Natural killer cell treated with Interleukin-12 subunit alpha and Interleukin-12 subunit beta and Interleukin-15 and Interleukin-18, amount 100 ng/mL, for 72 hours (primary cell): ENCODE results near the gene TNPO3. TPM values are rescaled to one million over a fixed set of nuclear protein-coding genes. Genes with fewer than 3 reads are reported as not detected.

Experiments used
- ATAC-seq, 2 donors: fragments of 150-1000 bp; cut with Tn5 transposase in 1 of 2; sonication (Bioruptor Pico), chemical (Tn5 transposase) in 1 of 2; 2 replicates each; pipeline ENCODE4 v1.10.0; 2021
- DNase-seq: peaks from one replicate; pipeline ENCODE4 v3.0.0; 2022; ENCODE audit warnings: low spot score
- H3K27ac Mint-ChIP-seq, 2 donors: 1 replicate in 1 of 2; 2 replicates in 1 of 2; pipeline ENCODE4 v1.8.0; 2022; ENCODE audit warnings: mixed read lengths in 2 of 2, mild to moderate bottlenecking in 1 of 2, moderate library complexity in 1 of 2
- H3K27me3 Mint-ChIP-seq, 2 donors: 1 replicate in 1 of 2; 2 replicates in 1 of 2; pipeline ENCODE4 v1.8.0; 2022; ENCODE audit warnings: mixed read lengths in 2 of 2
- H3K36me3 Mint-ChIP-seq: one replicate; pipeline ENCODE4 v1.8.0; 2022; ENCODE audit warnings: mixed read lengths
- H3K4me1 Mint-ChIP-seq, 2 donors: 1 replicate in 1 of 2; 2 replicates in 1 of 2; pipeline ENCODE4 v1.8.0; 2022; ENCODE audit warnings: low read depth in 2 of 2, mixed read lengths in 2 of 2, mild to moderate bottlenecking in 1 of 2
- H3K4me3 Mint-ChIP-seq: one replicate; pipeline ENCODE4 v1.8.0; 2022; ENCODE audit warnings: mixed read lengths
- H3K9me3 Mint-ChIP-seq: 2 replicates; pipeline ENCODE4 v1.8.0; 2022; ENCODE audit warnings: mixed read lengths
- total RNA-seq, 2 donors: library from RNA; stranded (reverse); gene quantifications; one replicate each; pipeline ENCODE4 v1.2.3, GENCODE V29; 2022

Gene TNPO3
- total RNA-seq, 2 donors from 2014 or later: 70.8 to 71.2 TPM

DNA sequence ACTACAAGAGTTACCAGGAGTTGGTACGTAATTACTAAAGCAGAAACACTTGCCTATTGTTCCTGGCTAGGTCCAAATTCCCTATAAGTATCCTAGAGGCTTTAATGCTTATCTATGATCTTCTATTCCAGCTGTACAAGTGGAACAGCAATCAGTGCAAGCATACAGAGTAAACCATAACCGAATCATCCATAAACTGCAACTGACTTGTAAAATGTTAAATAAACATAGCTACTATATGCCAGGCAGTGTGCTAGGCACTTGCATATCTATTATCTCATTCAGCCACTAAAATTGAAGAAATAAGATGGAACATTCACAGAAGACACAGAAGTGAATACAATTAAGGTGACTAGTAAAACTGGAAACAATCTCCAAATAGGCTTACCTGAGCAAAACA lies 61.5 kb downstream of the TNPO3 start:
- no peak overlapping the region for H3K27ac Mint-ChIP-seq
- no peak for ATAC-seq
- H3K4me1 Mint-ChIP-seq: peaks cover 0 to 2% of the 10 kb centered on the region in 2 donors
- H3K4me3 Mint-ChIP-seq: no peak overlapping the region
- peaks cover 4% of the 10 kb centered on the region for H3K36me3 Mint-ChIP-seq
- no peaks in the 10 kb centered on the region for H3K27me3 Mint-ChIP-seq
- no peak for DNase-seq
- H3K9me3 Mint-ChIP-seq: no peaks in the 10 kb centered on the region

DNA sequence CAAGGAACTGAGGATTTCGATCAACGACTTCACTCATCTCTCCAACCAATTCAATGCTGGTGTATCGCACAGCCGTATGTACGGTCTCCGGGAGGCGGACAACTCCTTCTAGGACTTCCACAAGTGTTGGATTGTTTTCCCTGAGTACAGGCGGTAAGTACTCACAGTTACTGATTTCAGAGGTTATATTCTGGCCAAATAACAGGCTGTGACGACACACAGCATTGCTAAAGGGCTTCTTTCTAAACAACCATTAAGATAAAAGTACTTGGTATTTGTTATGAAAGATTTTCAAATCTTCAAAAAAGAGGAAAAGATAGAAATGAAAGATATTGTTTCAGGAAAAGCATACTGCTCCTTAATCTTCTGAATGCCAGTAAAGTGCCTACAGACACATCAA lies 65.0 kb downstream of the TNPO3 start:
- no peak for ATAC-seq
- Mint-ChIP-seq H3K4me1 (peaks cover 0 to 2% of the 10 kb centered on the region in 2 donors), H3K4me3 (no peak overlapping the region), H3K9me3 (no peaks in the 10 kb centered on the region), H3K36me3 (peaks cover 10% of the 10 kb centered on the region), H3K27ac (no peak overlapping the region), H3K27me3 (no peaks in the 10 kb centered on the region)
- no peak for DNase-seq

DNA sequence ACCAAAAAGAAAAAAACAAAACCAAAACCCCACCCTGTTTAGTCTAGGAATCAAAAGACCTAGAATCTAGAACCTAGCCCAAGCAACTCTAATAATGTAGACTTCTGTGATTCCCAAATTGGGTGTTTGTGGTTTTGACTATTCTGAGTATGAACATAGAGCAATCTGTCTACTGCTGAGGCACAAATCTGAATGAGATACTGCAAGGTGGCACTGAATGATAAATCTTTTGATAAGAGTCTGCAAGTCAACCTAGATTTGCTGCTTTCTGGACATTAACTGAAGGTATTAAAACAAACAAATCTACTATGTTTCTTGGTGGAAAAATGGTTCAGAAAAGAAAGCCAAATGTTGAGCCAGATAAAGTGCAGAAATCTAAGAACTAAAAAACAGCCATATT lies 66.5 kb downstream of the TNPO3 start:
- ATAC-seq: no peak
- no peak overlapping the region for H3K4me3 Mint-ChIP-seq
- no peak for DNase-seq
- H3K27ac Mint-ChIP-seq: no peak overlapping the region
- no peaks in the 10 kb centered on the region for H3K9me3 Mint-ChIP-seq
- peaks cover 14% of the 10 kb centered on the region for H3K36me3 Mint-ChIP-seq
- no peaks in the 10 kb centered on the region for H3K4me1 Mint-ChIP-seq
- H3K27me3 Mint-ChIP-seq: no peaks in the 10 kb centered on the region

DNA sequence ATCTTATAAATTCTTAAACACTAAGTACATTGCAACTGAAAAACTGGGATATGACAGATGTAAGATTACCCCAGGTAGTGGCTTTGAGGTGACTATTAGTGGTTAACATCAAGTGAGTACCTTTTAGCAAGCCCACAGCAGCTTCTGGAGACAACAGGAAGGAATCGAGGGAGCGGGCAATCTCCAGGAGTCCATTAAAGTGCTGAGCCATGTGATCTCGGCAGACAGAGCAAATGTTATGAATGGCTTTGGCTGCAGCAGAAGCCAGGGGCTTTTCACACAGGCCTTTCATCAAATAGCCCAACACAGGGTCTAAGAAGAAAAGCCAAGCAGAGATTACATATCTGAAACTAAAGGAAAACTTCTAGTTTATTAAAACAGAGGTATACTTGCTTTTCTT lies 68.3 kb downstream of the TNPO3 start:
- Mint-ChIP-seq H3K4me3 (no peak overlapping the region), H3K36me3 (peaks cover 14% of the 10 kb centered on the region), H3K4me1 (no peaks in the 10 kb centered on the region), H3K27ac (no peak overlapping the region), H3K27me3 (no peaks in the 10 kb centered on the region), H3K9me3 (no peaks in the 10 kb centered on the region)
- no peak for DNase-seq
- no peak for ATAC-seq

DNA sequence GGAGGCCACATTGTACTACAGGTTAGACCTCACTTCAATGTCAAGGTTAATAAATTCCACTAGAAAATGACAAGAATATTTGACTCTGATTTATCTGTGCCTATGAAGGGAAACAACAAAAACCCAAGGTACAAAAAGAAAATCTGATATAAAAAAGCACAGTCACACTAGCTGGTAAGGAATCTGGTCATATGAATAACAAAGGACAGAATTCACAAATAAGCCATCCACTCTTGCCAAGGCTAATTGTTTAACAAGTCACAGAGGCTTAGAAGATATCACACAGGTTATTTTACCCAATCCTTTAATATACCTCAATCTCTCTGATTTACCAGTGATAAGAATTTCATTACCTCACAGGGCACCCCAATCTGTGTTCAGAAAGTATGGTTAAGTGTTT lies 69.3 kb downstream of the TNPO3 start:
- H3K36me3 Mint-ChIP-seq: peaks cover 11% of the 10 kb centered on the region

DNA sequence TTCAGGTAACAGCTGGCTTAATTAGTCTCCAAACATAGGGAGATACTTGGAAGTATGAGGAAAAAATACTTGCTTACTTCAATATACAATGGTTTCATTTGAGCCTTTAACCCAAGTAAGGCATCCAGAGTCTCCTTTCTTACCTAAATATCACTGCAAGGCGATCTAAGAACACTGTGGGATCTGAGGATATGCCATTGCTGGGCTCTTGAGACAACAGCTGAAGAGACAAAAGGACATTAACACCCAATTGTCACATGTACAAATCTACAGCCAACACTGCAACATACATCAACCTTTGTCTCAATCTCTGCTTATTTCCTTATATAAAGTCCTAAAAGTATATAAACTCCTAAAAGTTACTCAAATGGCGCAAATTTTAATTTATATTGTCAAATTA lies 72.8 kb downstream of the TNPO3 start:
- Mint-ChIP-seq H3K4me3 (no peak overlapping the region), H3K36me3 (peaks cover 16% of the 10 kb centered on the region), H3K27me3 (no peaks in the 10 kb centered on the region), H3K27ac (no peak overlapping the region), H3K4me1 (no peaks in the 10 kb centered on the region), H3K9me3 (no peaks in the 10 kb centered on the region)
- no peak for ATAC-seq
- DNase-seq: no peak

More for the DNA sequence above, 69.3 kb downstream of the TNPO3 start:
- Mint-ChIP-seq H3K4me1 (no peaks in the 10 kb centered on the region), H3K9me3 (no peaks in the 10 kb centered on the region), H3K27me3 (no peaks in the 10 kb centered on the region), H3K27ac (no peak overlapping the region), H3K4me3 (no peak overlapping the region)
- DNase-seq (no peak), ATAC-seq (no peak)

DNA sequence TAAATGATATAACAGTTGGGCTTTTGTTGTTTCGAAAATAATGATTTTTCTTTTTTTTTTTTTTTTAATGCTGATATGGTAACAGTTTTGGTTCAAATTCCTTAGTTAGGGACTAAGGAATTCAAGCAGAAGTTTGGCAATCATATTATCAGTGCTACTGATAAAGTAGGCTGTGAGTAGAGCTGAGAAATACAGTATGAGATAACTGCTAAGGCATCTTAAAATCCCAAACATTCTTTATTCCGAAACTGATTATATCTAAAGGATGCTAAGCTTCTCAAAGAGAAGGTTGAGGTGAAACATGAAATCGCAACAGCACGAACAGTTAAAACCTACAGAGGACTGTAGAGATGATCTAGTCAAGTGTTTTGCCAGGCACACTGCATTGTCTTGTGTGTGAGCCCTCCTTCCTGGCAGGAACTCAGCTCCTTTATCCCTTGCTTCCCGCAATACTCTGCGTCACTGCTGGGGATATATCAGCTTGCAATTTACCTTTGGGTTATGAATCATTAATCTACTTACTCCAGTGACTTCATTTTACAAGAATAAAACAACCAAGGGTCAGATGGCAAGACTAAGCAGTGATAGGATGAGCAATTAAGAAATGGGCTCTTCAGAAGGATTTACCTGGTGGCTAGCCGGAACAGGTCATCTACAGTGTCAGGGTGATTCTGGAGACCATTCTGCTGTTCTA lies 80.5 kb downstream of the TNPO3 start:
- peak overlapping the region in 1 of 2 donors; percentile 23 for H3K27ac Mint-ChIP-seq
- no peak overlapping the region for H3K4me3 Mint-ChIP-seq
- no peak for DNase-seq
- no peak for ATAC-seq
- no peaks in the 10 kb centered on the region for H3K4me1 Mint-ChIP-seq
- H3K36me3 Mint-ChIP-seq: peaks cover 46% of the 10 kb centered on the region
- no peaks in the 10 kb centered on the region for H3K27me3 Mint-ChIP-seq
- no peaks in the 10 kb centered on the region for H3K9me3 Mint-ChIP-seq

DNA sequence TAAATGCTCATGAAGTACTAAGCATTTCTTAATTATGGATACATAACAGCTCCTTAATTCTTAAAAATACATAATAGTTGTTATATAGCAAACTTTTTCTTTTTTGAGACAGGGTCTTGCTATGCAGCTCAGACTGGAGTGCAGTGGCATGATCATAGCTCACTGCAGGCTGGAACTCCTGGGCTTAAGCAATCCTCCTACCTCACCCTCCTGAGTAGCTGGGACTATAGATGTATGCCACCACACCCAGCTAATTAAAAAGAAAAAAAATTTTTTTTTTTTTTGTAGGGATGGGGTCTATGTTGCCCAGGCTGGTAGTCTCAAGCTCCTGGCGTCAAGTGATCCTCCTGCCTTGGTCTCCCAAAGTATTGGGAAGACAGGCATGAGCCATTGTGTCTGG lies 86.3 kb downstream of the TNPO3 start:
- no peak overlapping the region for H3K4me3 Mint-ChIP-seq
- H3K27me3 Mint-ChIP-seq: no peaks in the 10 kb centered on the region
- H3K9me3 Mint-ChIP-seq: no peaks in the 10 kb centered on the region
- ATAC-seq (no peak), DNase-seq (no peak)
- no peak overlapping the region for H3K27ac Mint-ChIP-seq
- H3K4me1 Mint-ChIP-seq: peaks cover 2 to 6% of the 10 kb centered on the region in 2 donors
- H3K36me3 Mint-ChIP-seq: peaks cover 33% of the 10 kb centered on the region

DNA sequence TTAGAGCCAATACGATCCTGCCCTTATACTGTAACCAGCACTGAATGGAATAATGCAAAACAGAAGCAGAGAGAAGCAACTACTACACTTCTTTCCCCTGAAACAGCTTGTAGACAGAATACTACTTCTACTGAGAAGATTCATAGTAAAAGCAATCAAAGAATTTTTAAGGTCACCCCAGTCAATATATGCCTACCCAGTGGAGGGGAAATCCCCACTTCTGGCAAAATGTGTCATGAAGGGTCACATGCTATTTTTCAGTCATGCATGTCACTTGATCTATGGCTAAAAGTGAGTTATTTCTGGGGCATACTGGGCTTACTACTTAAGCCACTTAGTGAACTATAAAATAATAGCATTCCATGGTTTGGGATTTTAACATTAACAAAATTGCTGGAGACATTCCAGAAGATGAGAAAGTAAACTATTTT lies 91.6 kb downstream of the TNPO3 start:
- H3K4me3 Mint-ChIP-seq: no peak overlapping the region
- peaks cover 20% of the 10 kb centered on the region for H3K36me3 Mint-ChIP-seq
- H3K9me3 Mint-ChIP-seq: no peaks in the 10 kb centered on the region
- DNase-seq (no peak), ATAC-seq (peak; percentile 84 to 91)
- no peaks in the 10 kb centered on the region for H3K27me3 Mint-ChIP-seq
- H3K4me1 Mint-ChIP-seq: peaks cover 16 to 20% of the 10 kb centered on the region in 2 donors
- H3K27ac Mint-ChIP-seq: peak overlapping the region; percentile 4 to 27

DNA sequence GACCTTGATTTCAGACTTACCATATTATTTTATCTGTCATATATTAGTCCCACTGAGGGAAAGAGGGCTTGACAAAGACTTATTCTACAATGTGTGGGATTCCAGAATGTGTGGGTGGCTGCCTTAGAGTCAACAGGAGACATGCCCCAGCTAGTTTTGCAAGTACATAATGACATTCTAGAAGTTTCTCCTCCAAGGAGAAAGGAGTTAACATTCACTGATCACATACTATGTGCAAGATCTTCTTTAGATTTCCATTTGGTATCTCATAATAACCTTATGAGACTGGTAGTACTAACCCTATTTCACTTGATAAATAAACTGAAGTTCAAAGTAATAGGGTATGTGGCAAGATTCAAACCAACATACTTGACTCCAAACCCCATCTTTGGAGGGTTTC lies 92.0 kb downstream of the TNPO3 start:
- peaks cover 20% of the 10 kb centered on the region for H3K36me3 Mint-ChIP-seq

DNA sequence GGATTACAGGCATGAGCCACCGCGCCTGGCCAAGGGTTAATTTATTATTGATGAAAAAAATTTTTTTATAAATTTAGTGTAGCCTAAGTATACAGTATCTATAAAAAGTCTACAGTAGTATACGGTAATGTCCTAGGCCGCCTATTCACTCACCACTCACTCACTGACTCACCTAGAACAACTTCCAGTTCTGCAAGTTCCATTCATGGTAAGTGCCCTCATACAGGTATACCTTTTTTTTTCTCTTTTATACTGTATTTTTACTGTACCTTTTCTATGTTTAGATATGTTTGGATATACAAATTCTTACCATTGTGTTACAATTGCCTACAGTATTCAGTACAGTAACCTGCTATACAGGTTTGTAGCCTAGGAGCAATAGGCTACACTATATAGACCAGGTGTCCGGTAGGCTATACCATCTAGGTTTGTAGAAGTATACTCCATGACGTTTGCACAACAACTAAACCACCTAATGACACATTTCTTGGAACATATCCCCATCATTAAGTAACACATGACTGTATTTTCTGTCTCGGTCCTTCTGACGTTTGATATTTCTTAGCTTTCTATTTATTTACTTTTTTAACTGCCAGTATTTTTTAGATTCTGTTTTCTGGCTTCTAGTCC lies 93.8 kb downstream of the TNPO3 start:
- no peak overlapping the region for H3K27ac Mint-ChIP-seq
- no peak for ATAC-seq
- no peaks in the 10 kb centered on the region for H3K27me3 Mint-ChIP-seq
- H3K9me3 Mint-ChIP-seq: no peaks in the 10 kb centered on the region
- peaks cover 20% of the 10 kb centered on the region for H3K36me3 Mint-ChIP-seq
- no peak for DNase-seq
- peaks cover 16 to 20% of the 10 kb centered on the region in 2 donors for H3K4me1 Mint-ChIP-seq
- no peak overlapping the region for H3K4me3 Mint-ChIP-seq

More for the DNA sequence above, 92.0 kb downstream of the TNPO3 start:
- H3K4me1 Mint-ChIP-seq: peaks cover 16 to 20% of the 10 kb centered on the region in 2 donors
- peak overlapping the region; percentile 4 to 27 for H3K27ac Mint-ChIP-seq
- no peak overlapping the region for H3K4me3 Mint-ChIP-seq
- DNase-seq (no peak), ATAC-seq (no peak)
- no peaks in the 10 kb centered on the region for H3K9me3 Mint-ChIP-seq
- no peaks in the 10 kb centered on the region for H3K27me3 Mint-ChIP-seq

DNA sequence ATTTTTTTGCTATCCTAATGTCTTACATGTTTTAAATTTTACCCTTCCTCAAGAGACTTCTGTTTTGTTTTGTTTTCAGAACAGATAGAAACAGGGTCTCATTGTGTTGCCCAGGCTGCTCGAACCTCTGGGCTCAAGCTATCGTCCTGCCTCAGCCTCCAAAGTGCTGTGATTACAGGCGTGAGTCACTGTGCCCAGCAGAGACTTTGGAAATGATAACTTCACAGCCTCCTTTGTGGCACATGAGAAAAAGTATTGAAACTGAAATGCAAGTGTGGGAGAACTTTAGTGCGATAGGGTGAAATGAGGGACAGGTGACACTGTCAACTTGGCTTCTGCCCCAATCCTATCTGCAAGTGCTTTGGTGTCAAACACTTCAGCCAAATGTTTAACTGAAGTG lies 95.6 kb downstream of the TNPO3 start:
- H3K27ac Mint-ChIP-seq: no peak overlapping the region
- H3K27me3 Mint-ChIP-seq: no peaks in the 10 kb centered on the region
- H3K9me3 Mint-ChIP-seq: no peaks in the 10 kb centered on the region
- no peak overlapping the region for H3K4me3 Mint-ChIP-seq
- peaks cover 14% of the 10 kb centered on the region for H3K36me3 Mint-ChIP-seq
- H3K4me1 Mint-ChIP-seq: peaks cover 15 to 16% of the 10 kb centered on the region in 2 donors
- ATAC-seq (no peak), DNase-seq (no peak)

DNA sequence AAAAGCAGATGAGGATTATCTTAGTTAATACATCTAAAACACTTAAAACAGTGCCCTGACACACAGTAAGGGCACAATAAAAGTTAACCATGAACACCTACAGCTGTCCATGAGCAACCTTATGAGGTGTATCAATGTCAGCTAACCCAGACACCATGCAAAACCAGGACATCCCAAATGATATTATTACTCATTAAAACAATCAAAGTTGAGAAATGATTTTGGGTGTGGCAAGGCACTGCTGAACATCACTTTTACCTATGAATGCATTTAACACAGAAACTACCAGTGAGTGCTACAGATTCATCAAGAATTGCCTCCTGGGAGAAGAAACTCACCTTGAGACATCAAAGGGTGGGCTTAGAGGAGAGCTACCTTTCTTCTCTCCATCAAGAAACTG lies 98.9 kb downstream of the TNPO3 start:
- H3K27ac Mint-ChIP-seq: no peak overlapping the region
- no peak overlapping the region for H3K4me3 Mint-ChIP-seq
- peaks cover 0 to 6% of the 10 kb centered on the region in 2 donors for H3K4me1 Mint-ChIP-seq
- ATAC-seq (no peak), DNase-seq (no peak)
- H3K27me3 Mint-ChIP-seq: no peaks in the 10 kb centered on the region
- H3K36me3 Mint-ChIP-seq: peaks cover 6% of the 10 kb centered on the region
- H3K9me3 Mint-ChIP-seq: no peaks in the 10 kb centered on the region

DNA sequence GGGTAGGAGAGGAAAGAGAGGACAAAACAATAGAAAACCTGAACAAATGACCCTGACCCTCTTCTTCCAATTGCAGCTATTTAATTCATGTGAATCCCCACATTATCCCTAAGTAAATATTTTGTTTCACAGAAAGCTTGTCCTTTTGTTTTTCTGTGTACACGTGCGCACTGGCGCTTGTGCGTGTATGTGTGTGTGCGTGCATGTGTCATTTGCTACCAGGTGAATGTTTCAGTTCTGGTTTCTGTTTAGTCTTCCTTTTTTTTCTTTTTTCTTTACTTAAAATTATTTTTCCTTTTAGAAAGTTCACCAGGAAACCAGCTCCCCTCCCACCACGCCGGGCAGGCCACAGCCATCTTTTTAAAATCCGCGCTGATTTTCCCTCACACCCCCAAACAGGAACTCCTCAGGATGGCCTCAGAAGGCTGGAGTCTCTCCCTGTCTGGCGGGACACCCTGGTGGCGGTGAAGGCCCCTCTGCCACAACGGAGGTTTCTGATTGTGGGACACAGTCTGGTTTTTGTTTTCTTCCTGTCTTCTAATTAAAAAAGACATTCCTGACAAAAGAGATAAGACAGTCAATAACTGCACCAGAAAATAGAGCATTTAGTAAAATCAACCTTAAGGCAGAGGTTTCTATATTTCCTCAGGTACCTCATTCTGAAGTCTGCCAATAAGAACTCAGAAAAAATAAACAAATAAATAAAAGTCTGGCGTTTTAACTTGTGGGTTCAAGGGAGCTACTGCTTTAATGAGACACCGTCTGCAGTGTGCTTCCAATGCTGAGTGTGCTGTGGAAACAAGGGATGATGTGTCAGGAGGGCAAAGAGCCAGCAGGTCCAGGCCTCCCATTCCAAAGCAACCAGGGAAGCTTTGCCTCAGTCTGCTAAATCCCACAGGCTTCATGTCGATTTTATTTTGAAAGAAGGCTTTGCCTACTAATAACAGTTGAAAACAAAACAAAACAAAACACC lies 99.8 kb downstream of the TNPO3 start:
- Mint-ChIP-seq H3K36me3 (peaks cover 6% of the 10 kb centered on the region), H3K27me3 (no peaks in the 10 kb centered on the region), H3K27ac (no peak overlapping the region), H3K9me3 (no peaks in the 10 kb centered on the region), H3K4me1 (peaks cover 0 to 8% of the 10 kb centered on the region in 2 donors), H3K4me3 (no peak overlapping the region)
- DNase-seq (no peak), ATAC-seq (no peak)
